H9 (cell line): Measurements from ENCODE around the gene DOCK10. TPM values are rescaled to one million over a fixed set of nuclear protein-coding genes. Genes with fewer than 3 reads are reported as not detected.

Source experiments
- DNase-seq: peaks from one replicate; pipeline ENCODE4 v3.0.0-alpha.2; 2017
- H2AFZ ChIP-seq: one replicate; pipeline ENCODE4 v1.6.1; 2013; ENCODE audit warnings: mild to moderate bottlenecking, low read length, control low read depth, moderate library complexity
- H2AK5ac ChIP-seq: 2 replicates; pipeline ENCODE4 v1.6.1; 2013; ENCODE audit warnings: low read length, control low read depth, mixed read lengths; ENCODE audit not compliant: insufficient read length
- H2BK120ac ChIP-seq: one replicate; pipeline ENCODE4 v1.6.1; 2013; ENCODE audit warnings: low read depth, mild to moderate bottlenecking, low read length, control low read depth, inconsistent platforms; ENCODE audit not compliant: poor library complexity, severe bottlenecking
- H2BK12ac ChIP-seq: 2 replicates; pipeline ENCODE4 v1.6.1; 2013; ENCODE audit warnings: low read length, control low read depth, mixed read lengths, low read depth; ENCODE audit not compliant: insufficient read length
- H2BK15ac ChIP-seq: 2 replicates; pipeline ENCODE4 v1.6.1; 2013; ENCODE audit warnings: low read depth, low read length, control low read depth
- H2BK20ac ChIP-seq: one replicate; pipeline ENCODE4 v1.6.1; 2013; ENCODE audit warnings: low read depth, mild to moderate bottlenecking, low read length, control low read depth, inconsistent platforms; ENCODE audit not compliant: poor library complexity, severe bottlenecking
- H2BK5ac ChIP-seq: 2 replicates; pipeline ENCODE4 v1.6.1; 2013; ENCODE audit warnings: low read length, control low read depth, mixed read lengths; ENCODE audit not compliant: insufficient read length
- H3K14ac ChIP-seq: 2 replicates; pipeline ENCODE4 v1.6.1; 2013; ENCODE audit warnings: low read length, control low read depth; ENCODE audit not compliant: insufficient read depth
- H3K18ac ChIP-seq: 2 replicates; pipeline ENCODE4 v1.6.1; 2013; ENCODE audit warnings: low read depth, mild to moderate bottlenecking, mixed read lengths, low read length, control low read depth; ENCODE audit not compliant: insufficient read length
- H3K23ac ChIP-seq: 2 replicates; pipeline ENCODE4 v1.6.1; 2013; ENCODE audit warnings: low read length, control low read depth, mixed read lengths, low read depth; ENCODE audit not compliant: insufficient read length
- H3K23me2 ChIP-seq: 2 replicates; pipeline ENCODE4 v1.6.1; 2013; ENCODE audit warnings: low read depth, mild to moderate bottlenecking, mixed read lengths, low read length, control low read depth; ENCODE audit not compliant: insufficient read length, poor library complexity, severe bottlenecking
- H3K27ac ChIP-seq: 2 replicates; pipeline ENCODE4 v1.5.1; 2013; ENCODE audit warnings: low read length, control low read depth, mixed read lengths, low read depth; ENCODE audit not compliant: insufficient read length
- H3K27me3 ChIP-seq: 2 replicates; pipeline ENCODE4 v1.6.1; 2013; ENCODE audit warnings: low read length, control low read depth, inconsistent platforms; ENCODE audit not compliant: insufficient read depth
- H3K4ac ChIP-seq: 2 replicates; pipeline ENCODE4 v1.6.1; 2013; ENCODE audit warnings: low read depth, mild to moderate bottlenecking, control low read depth, inconsistent platforms, low read length, moderate library complexity
- H3K4me1 ChIP-seq: 2 replicates; pipeline ENCODE4 v1.6.1; 2013; ENCODE audit warnings: low read length, control low read depth, inconsistent platforms; ENCODE audit not compliant: insufficient read depth
- H3K4me2 ChIP-seq: 2 replicates; pipeline ENCODE4 v1.6.1; 2013; ENCODE audit warnings: low read length, control low read depth, mixed read lengths; ENCODE audit not compliant: insufficient read length, insufficient read depth
- H3K56ac ChIP-seq: 2 replicates; pipeline ENCODE4 v1.6.1; 2013; ENCODE audit warnings: low read depth, mild to moderate bottlenecking, mixed read lengths, low read length, control low read depth; ENCODE audit not compliant: insufficient read length
- H3K79me1 ChIP-seq: 2 replicates; pipeline ENCODE4 v1.6.1; 2013; ENCODE audit warnings: low read depth, mild to moderate bottlenecking, moderate library complexity, low read length, control low read depth, inconsistent platforms; ENCODE audit not compliant: insufficient read depth, poor library complexity, severe bottlenecking
- H3K79me2 ChIP-seq: 2 replicates; pipeline ENCODE4 v1.6.1; 2013; ENCODE audit warnings: low read length, control low read depth, inconsistent platforms; ENCODE audit not compliant: insufficient read depth
- H3K9ac ChIP-seq: 2 replicates; pipeline ENCODE4 v1.6.1; 2013; ENCODE audit warnings: low read length, control low read depth, mixed read lengths; ENCODE audit not compliant: insufficient read length; ENCODE audit errors: extremely low read depth
- H3K9me3 ChIP-seq: one replicate; pipeline ENCODE4 v1.6.1; 2013; ENCODE audit warnings: low read depth, low read length, inconsistent platforms; ENCODE audit not compliant: control insufficient read depth
- H3T11ph ChIP-seq: one replicate; pipeline ENCODE4 v1.6.1; 2013; ENCODE audit warnings: mild to moderate bottlenecking, low read length, control low read depth, inconsistent platforms
- H4K20me1 ChIP-seq: one replicate; pipeline ENCODE4 v1.6.1; 2013; ENCODE audit not compliant: control insufficient read depth, insufficient read length, insufficient read depth
- H4K5ac ChIP-seq: 2 replicates; pipeline ENCODE4 v1.6.1; 2013; ENCODE audit warnings: low read depth, mild to moderate bottlenecking, mixed read lengths, low read length, control low read depth; ENCODE audit not compliant: insufficient read length
- H4K8ac ChIP-seq: replicated peaks from 2 replicates; pipeline ENCODE4 v1.6.1; 2013; ENCODE audit warnings: low read length, control low read depth, mixed read lengths, low read depth; ENCODE audit not compliant: insufficient read length
- H4K91ac ChIP-seq: 2 replicates; pipeline ENCODE4 v1.6.1; 2013; ENCODE audit warnings: low read depth, mild to moderate bottlenecking, moderate library complexity, mixed read lengths, low read length, control low read depth; ENCODE audit not compliant: insufficient read length
- H3K27ac Mint-ChIP-seq, 3 experiments: 2 replicates in 2 of 3; 3 replicates in 1 of 3; pipeline ENCODE4 v1.8.0; 2020 to 2021; ENCODE audit warnings: mixed read lengths in 3 of 3, mild to moderate bottlenecking in 1 of 3, moderate library complexity in 1 of 3
- H3K27me3 Mint-ChIP-seq: 2 replicates; pipeline ENCODE4 v1.8.0; 2021; ENCODE audit warnings: low read depth, mild to moderate bottlenecking, moderate library complexity, mixed read lengths
- H3K36me3 Mint-ChIP-seq, 3 experiments: 2 replicates in 2 of 3; 3 replicates in 1 of 3; pipeline ENCODE4 v1.8.0; 2020 to 2021; ENCODE audit warnings: low read depth in 3 of 3, mixed read lengths in 3 of 3; ENCODE audit not compliant: insufficient read depth in 1 of 3
- H3K4me1 Mint-ChIP-seq, 2 experiments: 2 replicates each; pipeline ENCODE4 v1.8.0; 2020; ENCODE audit warnings: mixed read lengths in 2 of 2
- H3K4me3 Mint-ChIP-seq, 2 experiments: 2 replicates in 1 of 2; 3 replicates in 1 of 2; pipeline ENCODE4 v1.8.0; 2020 to 2021; ENCODE audit warnings: mild to moderate bottlenecking in 2 of 2, mixed read lengths in 2 of 2, moderate library complexity in 1 of 2
- H3K9me3 Mint-ChIP-seq, 2 experiments: 2 replicates in 1 of 2; 3 replicates in 1 of 2; pipeline ENCODE4 v1.8.0; 2020; ENCODE audit warnings: mild to moderate bottlenecking in 2 of 2, mixed read lengths in 2 of 2, moderate library complexity in 1 of 2
- WGBS: extraction: QIAGEN DNeasy Blood & Tissue Kit; methylation state at CpG from one replicate; pipeline ENCODE4 v1.1.7; 2013; ENCODE audit warnings: missing lambda C conversion rate, low lambda C conversion rate, mixed read lengths; ENCODE audit not compliant: insufficient read length; ENCODE audit errors: extremely low coverage; 5-methylcytosine and 5-hydroxymethylcytosine counted together
- total RNA-seq: library from RNA; stranded (reverse); gene quantifications from 2 replicates; pipeline ENCODE4 v1.2.1, GENCODE V29; 2021
- TF ChIP-seq, protein P1 (sequence below): fragments of 200-600 bp; sonication (generic); conservative IDR thresholded peaks from 3 replicates; pipeline ENCODE4 v1.8.0; 2021; ENCODE audit warnings: antibody characterized with exemption, mild to moderate bottlenecking

Gene DOCK10
- total RNA-seq, 1 experiment from 2014 or later: 0.79 TPM

DNA sequence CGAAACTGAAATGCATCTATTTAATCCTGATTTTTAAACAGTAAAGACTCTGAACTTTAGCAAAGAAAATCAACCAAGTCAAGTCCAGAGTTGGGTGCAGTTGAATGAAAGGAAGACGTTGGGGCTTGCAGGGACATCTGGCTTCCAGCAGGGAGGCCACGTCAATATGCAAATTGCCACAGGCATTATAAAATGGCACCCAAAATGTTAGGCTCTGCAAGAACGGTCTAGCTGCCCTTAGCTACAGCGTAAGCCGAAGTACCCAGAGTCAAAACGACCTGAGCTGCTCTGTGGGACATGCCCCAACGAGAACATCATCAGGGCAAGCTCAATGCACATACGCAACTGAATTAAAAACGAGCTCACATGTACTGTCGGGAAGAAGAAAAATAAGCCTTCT is 30.7 kb downstream of the DOCK10 start:
- Histone ChIP-seq H3K79me1 (no peaks in the 10 kb centered on the region), H4K5ac (no peak overlapping the region), H3K9ac (no peak overlapping the region), H3K56ac (no peak overlapping the region), H3K18ac (no peak overlapping the region), H3K79me2 (no peaks in the 10 kb centered on the region), H2BK12ac (no peak overlapping the region), H3K27ac (no peak overlapping the region), H4K8ac (no peak overlapping the region), H2AK5ac (no peak overlapping the region), H3K23me2 (no peaks in the 10 kb centered on the region), H3K23ac (no peak overlapping the region), H4K91ac (no peak overlapping the region), H3K27me3 (no peaks in the 10 kb centered on the region), H3K9me3 (no peaks in the 10 kb centered on the region), H2BK15ac (no peak overlapping the region), H3K4ac (no peak overlapping the region), H2BK5ac (no peak overlapping the region), H2BK120ac (no peak overlapping the region), H3T11ph (no peak overlapping the region), H4K20me1 (no peaks in the 10 kb centered on the region), H2BK20ac (no peak overlapping the region), H3K4me1 (no peaks in the 10 kb centered on the region), H3K14ac (no peak overlapping the region), H2AFZ (peak overlapping the region; percentile 89), H3K4me2 (no peak overlapping the region)
- Mint-ChIP-seq H3K27me3 (no peaks in the 10 kb centered on the region), H3K36me3 (no peaks in the 10 kb centered on the region), H3K27ac (no peak overlapping the region), H3K9me3 (no peaks in the 10 kb centered on the region), H3K4me1 (peaks cover 10 to 16% of the 10 kb centered on the region in 2 experiments), H3K4me3 (no peak overlapping the region)
- TF ChIP-seq, protein P1, sequence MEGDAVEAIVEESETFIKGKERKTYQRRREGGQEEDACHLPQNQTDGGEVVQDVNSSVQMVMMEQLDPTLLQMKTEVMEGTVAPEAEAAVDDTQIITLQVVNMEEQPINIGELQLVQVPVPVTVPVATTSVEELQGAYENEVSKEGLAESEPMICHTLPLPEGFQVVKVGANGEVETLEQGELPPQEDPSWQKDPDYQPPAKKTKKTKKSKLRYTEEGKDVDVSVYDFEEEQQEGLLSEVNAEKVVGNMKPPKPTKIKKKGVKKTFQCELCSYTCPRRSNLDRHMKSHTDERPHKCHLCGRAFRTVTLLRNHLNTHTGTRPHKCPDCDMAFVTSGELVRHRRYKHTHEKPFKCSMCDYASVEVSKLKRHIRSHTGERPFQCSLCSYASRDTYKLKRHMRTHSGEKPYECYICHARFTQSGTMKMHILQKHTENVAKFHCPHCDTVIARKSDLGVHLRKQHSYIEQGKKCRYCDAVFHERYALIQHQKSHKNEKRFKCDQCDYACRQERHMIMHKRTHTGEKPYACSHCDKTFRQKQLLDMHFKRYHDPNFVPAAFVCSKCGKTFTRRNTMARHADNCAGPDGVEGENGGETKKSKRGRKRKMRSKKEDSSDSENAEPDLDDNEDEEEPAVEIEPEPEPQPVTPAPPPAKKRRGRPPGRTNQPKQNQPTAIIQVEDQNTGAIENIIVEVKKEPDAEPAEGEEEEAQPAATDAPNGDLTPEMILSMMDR: no peak
- no CpG with 5 or more reads among the region's 11 CpGs for WGBS
- DNase-seq: no peak
